IMR-90 (cell line): ENCODE results near the gene NPAS2.

ENCODE experiments used
- BHLHE40 ChIP-seq: fragments of 150-350 bp; IDR thresholded peaks from 2 replicates; pipeline ENCODE4 v1.6.1; 2016; ENCODE audit warnings: mild to moderate bottlenecking, low read depth, low read length
- CEBPB ChIP-seq: IDR thresholded peaks from 2 replicates; pipeline ENCODE4 v1.6.1; 2012; ENCODE audit warnings: low read depth, low read length, improper control_type of control experiment
- CTCF ChIP-seq: conservative IDR thresholded peaks from 2 replicates; pipeline ENCODE4 v1.5.1; 2012; ENCODE audit warnings: mild to moderate bottlenecking, low read depth, low read length, improper control_type of control experiment
- ELK1 ChIP-seq: fragments of 150-350 bp; IDR thresholded peaks from 2 replicates; pipeline ENCODE4 v1.6.1; 2016; ENCODE audit warnings: low read depth, mild to moderate bottlenecking, low read length, moderate library complexity, borderline replicate concordance
- FOS ChIP-seq: fragments of 150-350 bp; IDR thresholded peaks from 2 replicates; pipeline ENCODE4 v1.6.1; 2016; ENCODE audit warnings: low read depth, low read length
- MAFK ChIP-seq: IDR thresholded peaks from 2 replicates; pipeline ENCODE4 v1.6.1; 2012; ENCODE audit warnings: low read depth, low read length, improper control_type of control experiment
- MAZ ChIP-seq: IDR thresholded peaks from 2 replicates; pipeline ENCODE4 v1.6.1; 2012; ENCODE audit warnings: low read depth, mild to moderate bottlenecking, low read length, improper control_type of control experiment, moderate library complexity, borderline replicate concordance
- MXI1 ChIP-seq: IDR thresholded peaks from 2 replicates; pipeline ENCODE4 v1.6.1; 2012; ENCODE audit warnings: low read depth, mild to moderate bottlenecking, low read length, moderate library complexity, borderline replicate concordance
- POLR2A ChIP-seq: IDR thresholded peaks from 2 replicates; pipeline ENCODE4 v1.6.1; 2012; ENCODE audit warnings: mild to moderate bottlenecking, low read depth, low read length
- RAD21 ChIP-seq: IDR thresholded peaks from 2 replicates; pipeline ENCODE4 v1.6.1; 2012; ENCODE audit warnings: low read length, improper control_type of control experiment
- RCOR1 ChIP-seq: IDR thresholded peaks from 2 replicates; pipeline ENCODE4 v1.6.1; 2012; ENCODE audit warnings: mild to moderate bottlenecking, low read length, improper control_type of control experiment; ENCODE audit not compliant: insufficient replicate concordance
- RFX5 ChIP-seq: IDR thresholded peaks from 2 replicates; pipeline ENCODE4 v1.8.0; 2012; ENCODE audit warnings: low read depth, mild to moderate bottlenecking, low read length, moderate library complexity
- SMC3 ChIP-seq: fragments of 150-350 bp; IDR thresholded peaks from 2 replicates; pipeline ENCODE4 v1.6.1; 2016; ENCODE audit warnings: low read depth, mild to moderate bottlenecking, antibody characterized with exemption, low read length, moderate library complexity
- TF ChIP-seq, protein P1 (sequence below): fragments of 150-350 bp; IDR thresholded peaks from 2 replicates; pipeline ENCODE4 v1.6.1; 2017; ENCODE audit warnings: mild to moderate bottlenecking, antibody characterized with exemption, low read length, low read depth

GRCh38 chr2:100791936-100792308, 28.0 kb upstream of the NPAS2 start:
- no peak for TF ChIP-seq CTCF
- no peak for TF ChIP-seq RFX5
- no peak for TF ChIP-seq POLR2A
- no peak for TF ChIP-seq RAD21
- TF ChIP-seq MXI1 = no peak
- no peak for TF ChIP-seq RCOR1
- TF ChIP-seq, protein P1, sequence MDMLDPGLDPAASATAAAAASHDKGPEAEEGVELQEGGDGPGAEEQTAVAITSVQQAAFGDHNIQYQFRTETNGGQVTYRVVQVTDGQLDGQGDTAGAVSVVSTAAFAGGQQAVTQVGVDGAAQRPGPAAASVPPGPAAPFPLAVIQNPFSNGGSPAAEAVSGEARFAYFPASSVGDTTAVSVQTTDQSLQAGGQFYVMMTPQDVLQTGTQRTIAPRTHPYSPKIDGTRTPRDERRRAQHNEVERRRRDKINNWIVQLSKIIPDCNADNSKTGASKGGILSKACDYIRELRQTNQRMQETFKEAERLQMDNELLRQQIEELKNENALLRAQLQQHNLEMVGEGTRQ = no peak
- no peak for TF ChIP-seq SMC3
- TF ChIP-seq BHLHE40 = no peak
- no peak for TF ChIP-seq ELK1
- no peak for TF ChIP-seq MAFK
- no peak for TF ChIP-seq MAZ
- TF ChIP-seq FOS = no peak
- no peak for TF ChIP-seq CEBPB
